Adrenal gland (tissue), 12 donors: ENCODE results near the gene CAMTA1. TPM values are rescaled to one million over a fixed set of nuclear protein-coding genes. Genes with fewer than 3 reads are reported as not detected.

ENCODE experiments used
- DNase-seq, 7 donors: peaks; one replicate each; pipeline ENCODE4 v3.0.0-alpha.2; 2019 to 2020
- H3K27ac ChIP-seq, 5 donors: fragments of 200-600 bp; sonication (generic) in 4 of 5; 1 replicate in 3 of 5; 2 replicates in 2 of 5; pipeline versions ENCODE4 v1.5.1 to v1.8.0; 2016 to 2020; ENCODE audit warnings: mild to moderate bottlenecking in 1 of 5
- H3K27me3 ChIP-seq: fragments of 200-600 bp; 2 replicates; pipeline ENCODE4 v1.8.0; 2021
- H3K36me3 ChIP-seq, 2 donors: fragments of 200-600 bp; replicated peaks in 1 of 2; 1 replicate in 1 of 2; 2 replicates in 1 of 2; pipeline versions ENCODE4 v1.5.1 to v1.8.0; 2018 to 2022
- H3K4me1 ChIP-seq, 2 donors: fragments of 200-600 bp; replicated peaks in 1 of 2; 1 replicate in 1 of 2; 2 replicates in 1 of 2; pipeline versions ENCODE4 v1.5.1 to v1.8.0; 2018 to 2021
- H3K4me3 ChIP-seq, 4 donors: fragments of 200-600 bp; sonication (generic) in 3 of 4; one replicate each; pipeline ENCODE4 v1.5.1; 2016 to 2018
- H3K9me3 ChIP-seq, 3 donors: fragments of 200-600 bp; sonication (generic) in 1 of 3; replicated peaks in 1 of 3; 1 replicate in 2 of 3; 2 replicates in 1 of 3; pipeline versions ENCODE4 v1.5.1 to v1.8.0; 2016 to 2021
- CTCF ChIP-seq, 6 experiments: fragments of 450-650 bp in 4 of 6; fragments of 200-600 bp in 2 of 6; sonication (generic) in 1 of 6; IDR thresholded peaks; 1 replicate in 5 of 6; 2 replicates in 1 of 6; pipeline versions ENCODE4 v1.5.1 to v1.8.0; 2016 to 2021; ENCODE audit warnings: antibody characterized with exemption in 6 of 6, mild to moderate bottlenecking in 2 of 6, moderate library complexity in 1 of 6
- POLR2A ChIP-seq, 2 donors: fragments of 450-650 bp; IDR thresholded peaks; one replicate each; pipeline ENCODE4 v1.6.1; 2017; ENCODE audit warnings: antibody characterized with exemption in 2 of 2, mild to moderate bottlenecking in 2 of 2, moderate library complexity in 1 of 2
- WGBS, 4 donors: extraction: QIAGEN DNeasy Blood & Tissue Kit in 2 of 4; methylation state at CpG; one replicate each; pipeline versions ENCODE4 v1.1.5 to v1.1.7; 2013 to 2017; 5-methylcytosine and 5-hydroxymethylcytosine counted together
- intact Hi-C, 2 donors: fragments of 100-400 bp; cut with DNase I; formaldehyde crosslinking; loops; one replicate each; pipeline versions ENCODE4 v1.14.1 to v1.15.0; 2022 to 2023
- polyA plus RNA-seq, 3 donors: library from polyadenylated mRNA; stranded (reverse); fragments of 200-250 nt in 2 of 3; fragments of 350-450 nt in 1 of 3; fragmentation: Illumina TruSeq in 1 of 3; extraction: RNeasy Lipid Tissue Mini Kit (QIAGEN cat#74804) in 1 of 3; gene quantifications; one replicate each; pipeline ENCODE4 v1.2.3, GENCODE V29; 2013 to 2014
- total RNA-seq, 9 donors: library from RNA; depleted of rRNA in 4 of 9; stranded (reverse); fragments of >200 nt in 4 of 9; fragments of 120-200 nt in 1 of 9; fragmentation: NEBNext Ultra II Directional in 1 of 9; extraction: Animal tissue kit (Norgen Biotek cat#: 25700) in 1 of 9; gene quantifications; one replicate each; pipeline versions ENCODE4 v1.1.0 to v1.2.4, GENCODE V29; 2013 to 2023
- donor health status: healthy with polysubstance abuse.
- donor health status: Bipolar disorder and iron deficiency.
- donor health status: DM: yes; HTN: yes; CAD: no.
- donor health status: DM: no; HTN: no; CAD: no.
- donor health status: DM: no; HTN: no; CAD: no.
- donor health status: DM: yes; HTN: yes; CAD: no.

CAMTA1 gene
- total and polyA plus RNA-seq, 12 donors: 62.9 to 141 (median 96.9) TPM

- TF ChIP-seq CTCF (IDR thresholded peaks at IDR 0.05) (no peak), POLR2A (IDR thresholded peaks at IDR 0.05) (no peak)
- intact Hi-C loops: no loop called here
- no peak for DNase-seq
- H3K9me3 ChIP-seq: no peaks in the 10 kb centered on the region
- 85 to 91% (median 87%) methylated on average over 18 to 24 of the region's 24 CpGs for WGBS, 4 donors
- no peaks in the 10 kb centered on the region for H3K4me1 ChIP-seq
- H3K4me3 ChIP-seq: no peak overlapping the region
- no peaks in the 10 kb centered on the region for H3K27me3 ChIP-seq
- H3K27ac ChIP-seq: no peak overlapping the region
- H3K36me3 ChIP-seq: no peaks in the 10 kb centered on the region
These were observed 871.4 kb downstream of the CAMTA1 start for GRCh38 chr1:7656557-7657215.

GRCh38 chr1:7657287-7658016 is 872.2 kb downstream of the CAMTA1 start:
- no peaks in the 10 kb centered on the region for H3K9me3 ChIP-seq
- H3K27ac ChIP-seq: no peak overlapping the region
- intact Hi-C loops: no loop called here
- no peaks in the 10 kb centered on the region for H3K36me3 ChIP-seq
- H3K27me3 ChIP-seq: no peaks in the 10 kb centered on the region
- 68 to 70% (median 69%) methylated on average over 17 of the region's 17 CpGs for WGBS, 4 donors
- no peaks in the 10 kb centered on the region for H3K4me1 ChIP-seq
- no peak for TF ChIP-seq CTCF (IDR thresholded peaks at IDR 0.05)
- DNase-seq: no peak
- H3K4me3 ChIP-seq: no peak overlapping the region

GRCh38 chr1:7658099-7658498 is 872.8 kb downstream of the CAMTA1 start:
- H3K4me1 ChIP-seq: no peaks in the 10 kb centered on the region
- 85 to 92% (median 89%) methylated on average over 2 to 7 of the region's 7 CpGs for WGBS, 4 donors
- no peak for DNase-seq

GRCh38 chr1:7659514-7659913 is 874.3 kb downstream of the CAMTA1 start:
- DNase-seq: no peak
- no peak overlapping the region for H3K27ac ChIP-seq
- H3K9me3 ChIP-seq: no peaks in the 10 kb centered on the region
- intact Hi-C loops: no loop called here
- no peaks in the 10 kb centered on the region for H3K36me3 ChIP-seq
- no peaks in the 10 kb centered on the region for H3K27me3 ChIP-seq
- H3K4me1 ChIP-seq: no peaks in the 10 kb centered on the region
- 55 to 92% (median 84%) methylated on average over 6 of the region's 6 CpGs for WGBS, 4 donors
- H3K4me3 ChIP-seq: no peak overlapping the region
- no peak for TF ChIP-seq CTCF (IDR thresholded peaks at IDR 0.05)
- TF ChIP-seq POLR2A (IDR thresholded peaks at IDR 0.05): no peak

More at GRCh38 chr1:7658099-7658498, 872.8 kb downstream of the CAMTA1 start:
- intact Hi-C loops: no loop called here
- Histone ChIP-seq H3K9me3 (no peaks in the 10 kb centered on the region), H3K36me3 (no peaks in the 10 kb centered on the region), H3K27ac (no peak overlapping the region), H3K27me3 (no peaks in the 10 kb centered on the region), H3K4me3 (no peak overlapping the region)
- TF ChIP-seq CTCF (IDR thresholded peaks at IDR 0.05): no peak
- TF ChIP-seq POLR2A (IDR thresholded peaks at IDR 0.05): no peak
